ENCODE results near the gene DEFB132. TPM values are rescaled to one million over a fixed set of nuclear protein-coding genes. Genes with fewer than 3 reads are reported as not detected.
"Not testable (repeated sequence)": the region's sequence is repeated elsewhere in the genome, so short reads cannot be mapped to it uniquely, and the experiment has no call there.

DEFB132 gene
- total RNA-seq: not detected

GRCh38 chr20:257419-257818 is at the start of gene DEFB132:
Gene DEFB132, plus strand, starts transcription at chr20:257724. Its CDS starts 55 bp downstream, at chr20:257779.
- DNase-seq: no peak

- DNase-seq: no peak
Measured at GRCh38 chr20:208942-209566, 48.5 kb upstream of the DEFB132 start.

DNA sequence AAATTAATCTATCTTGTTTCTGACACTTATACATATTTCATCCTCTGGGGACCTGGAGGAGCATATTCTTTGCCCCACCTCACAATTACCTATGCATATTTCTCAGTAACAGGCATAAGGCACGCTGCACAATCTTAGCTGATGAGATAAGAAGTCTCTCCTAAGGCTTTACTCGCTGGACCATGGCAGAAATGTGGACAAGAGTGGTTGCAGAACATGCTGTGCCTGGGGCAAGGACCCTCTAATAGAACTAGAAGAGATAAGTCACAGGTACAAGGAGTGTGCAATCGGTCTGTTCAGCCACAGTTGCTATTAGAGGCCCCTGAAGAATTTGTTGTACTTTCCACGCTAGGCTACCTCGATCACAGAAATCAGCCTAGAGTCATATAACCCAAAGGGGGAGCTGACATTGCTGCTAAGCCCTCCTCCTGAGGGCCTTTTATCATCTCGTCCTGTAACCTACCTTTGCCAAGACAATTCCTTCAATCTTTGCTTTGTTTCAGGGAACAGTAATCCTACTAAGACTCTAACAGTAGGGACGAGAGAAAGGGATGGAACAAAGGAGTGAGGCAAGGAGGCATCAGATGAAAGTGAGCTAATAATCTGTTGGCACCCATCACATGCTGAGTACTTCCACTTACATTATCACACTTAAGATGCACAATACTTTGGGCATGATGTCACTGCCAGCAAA is 46.6 kb upstream of the DEFB132 start:
- DNase-seq: no peak

- no peak for DNase-seq
Measured at GRCh38 chr20:214383-214782, 43.1 kb upstream of the DEFB132 start.

DNA sequence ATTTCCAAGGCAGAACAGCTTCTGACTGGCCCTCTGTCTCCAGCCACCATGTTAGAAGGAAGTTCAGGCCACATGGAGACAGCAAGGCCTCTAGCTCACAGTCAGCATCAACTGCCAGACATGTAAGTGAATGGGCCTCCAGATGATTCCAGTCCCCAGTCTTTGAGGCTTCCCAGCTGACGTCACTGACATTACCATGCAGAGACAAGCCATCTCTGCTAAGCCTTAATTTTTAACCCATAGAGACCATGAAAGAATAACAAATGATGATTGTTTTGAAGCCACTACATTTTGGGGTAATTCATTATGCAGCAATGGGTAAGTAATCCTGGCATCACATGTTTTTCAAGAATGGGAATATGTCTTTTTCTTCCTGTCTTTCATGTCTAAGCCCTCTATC is 41.7 kb upstream of the DEFB132 start:
- DNase-seq: no peak

DNA sequence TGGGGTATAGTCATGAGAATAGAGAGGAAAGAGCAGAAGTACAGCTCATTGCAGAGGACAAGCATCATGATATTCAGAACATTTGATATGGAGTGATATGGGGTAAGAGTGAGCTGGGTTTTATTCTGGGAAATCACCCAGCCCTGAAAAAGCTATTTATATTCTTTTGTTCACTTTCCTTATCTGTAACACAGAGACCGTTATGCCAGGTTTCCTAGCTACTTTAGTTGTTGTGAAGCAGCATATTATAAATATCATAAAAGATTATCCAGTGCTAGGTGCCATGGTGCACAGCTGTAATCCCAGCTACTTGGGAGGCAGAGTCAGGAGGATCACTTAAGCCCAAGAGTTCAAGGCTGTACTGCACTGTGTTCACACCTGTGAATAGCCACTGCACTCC is 40.3 kb upstream of the DEFB132 start:
- no peak for DNase-seq

DNA sequence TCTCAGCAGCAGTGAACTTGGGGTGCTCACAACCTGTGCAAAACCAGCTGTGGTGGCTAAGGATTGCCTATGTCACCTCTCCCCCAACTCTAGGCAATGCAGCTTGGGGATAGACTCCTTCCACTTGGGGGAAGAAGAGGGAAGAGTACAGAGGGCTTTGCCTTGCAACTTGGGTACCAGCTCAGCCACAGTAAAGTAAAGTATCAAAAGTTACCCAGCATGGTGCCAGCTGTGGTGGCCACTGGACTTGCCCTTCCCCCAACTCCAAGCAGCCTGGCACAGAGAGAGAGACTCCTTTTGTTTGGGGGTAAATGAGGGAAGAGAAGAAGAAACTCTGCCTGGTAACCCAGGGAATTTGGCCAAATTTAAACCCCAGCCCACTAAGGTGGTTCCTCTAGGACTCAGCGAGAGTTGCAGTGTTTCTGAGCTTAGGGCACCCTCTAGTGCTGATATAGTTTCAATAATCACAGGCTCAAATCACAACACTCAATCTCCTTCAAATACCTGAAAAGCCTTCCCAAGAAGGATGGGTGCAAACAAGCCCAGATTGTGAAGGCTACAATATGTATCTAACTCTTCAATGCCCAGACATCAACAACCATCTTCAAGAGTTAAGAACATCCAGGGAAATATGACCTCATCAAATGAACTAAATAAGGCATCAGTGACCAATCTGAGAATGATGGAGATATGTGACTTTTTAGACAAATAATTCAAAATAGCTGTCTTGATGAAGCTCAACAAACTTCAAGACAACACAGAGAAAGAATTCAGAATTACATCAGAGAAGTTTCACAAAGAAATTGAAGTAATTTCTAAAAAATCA is 38.0 kb upstream of the DEFB132 start:
- no peak for DNase-seq

- no peak for DNase-seq
Measured at GRCh38 chr20:221258-221830, 36.2 kb upstream of the DEFB132 start.

DNA sequence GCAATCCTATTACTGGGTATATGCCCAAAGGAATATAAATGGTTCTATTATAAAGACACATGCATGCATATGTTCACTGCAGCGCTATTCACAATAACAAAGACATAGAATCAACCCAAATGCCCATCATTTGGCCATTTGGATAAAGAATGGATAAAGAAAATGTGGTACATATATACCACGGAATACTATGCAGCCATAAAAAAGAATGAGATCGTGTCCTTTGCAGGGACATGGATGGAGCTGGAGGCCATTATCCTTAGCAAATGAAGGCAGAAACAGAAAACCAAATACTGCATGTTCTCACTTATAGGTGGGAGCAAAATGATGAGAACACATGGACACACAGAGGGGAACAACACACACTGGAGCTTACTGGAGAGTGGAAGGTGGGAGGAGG is 31.6 kb upstream of the DEFB132 start:
- DNase-seq: not testable (repeated sequence)

DNA sequence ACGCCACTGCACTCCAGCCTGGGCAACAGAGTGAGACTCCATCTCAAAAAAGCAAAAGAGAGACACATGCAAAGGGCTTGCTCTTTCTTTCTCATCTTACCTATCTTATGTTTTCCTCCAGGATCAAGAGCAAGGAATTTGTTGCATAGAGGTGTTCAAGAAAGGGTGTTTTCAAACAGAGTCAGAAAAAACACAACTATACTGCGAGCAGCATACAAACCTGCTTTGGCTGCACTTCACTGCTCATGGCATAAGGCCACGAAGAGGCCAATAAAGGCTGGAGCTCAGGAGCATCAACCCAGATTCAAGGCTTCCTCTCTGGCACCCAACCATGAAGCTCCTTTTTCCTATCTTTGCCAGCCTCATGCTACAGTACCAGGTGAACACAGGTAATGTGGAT is 30.6 kb upstream of the DEFB132 start, which contains the start of gene DEFB129:
Gene DEFB129 (plus strand): TSS at position 301 of the 400 bp plus-strand sequence. CDS start 31 bp downstream, at position 332.
- DNase-seq: no peak

GRCh38 chr20:227439-228105 is 30.0 kb upstream of the DEFB132 start:
- no peak for DNase-seq

DNA sequence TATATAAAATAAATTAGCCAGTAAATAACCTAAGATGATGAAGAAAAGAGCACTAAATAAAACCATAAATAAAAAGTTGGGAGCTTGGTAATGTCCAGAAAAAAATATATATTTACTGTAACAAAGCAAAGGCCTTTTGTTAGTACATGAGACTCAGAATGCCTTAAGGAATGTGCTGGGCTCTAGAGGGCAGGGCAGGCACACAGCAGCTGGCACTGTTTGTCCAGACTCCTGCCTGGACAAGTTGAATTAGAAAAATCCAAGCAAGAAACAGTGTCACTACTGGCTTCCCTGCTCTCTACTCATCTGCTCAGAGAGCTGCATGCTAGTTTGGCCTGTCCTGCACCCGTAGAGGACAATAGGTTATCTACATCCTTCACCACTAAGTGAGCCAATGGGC is 21.6 kb upstream of the DEFB132 start:
- no peak for DNase-seq

GRCh38 chr20:237489-237888 is 20.0 kb upstream of the DEFB132 start:
- DNase-seq: no peak

- no peak for DNase-seq
Measured at GRCh38 chr20:237929-238328, 19.6 kb upstream of the DEFB132 start.

GRCh38 chr20:242905-243304 is 14.6 kb upstream of the DEFB132 start:
- no peak for DNase-seq

- no peak for DNase-seq
Measured at GRCh38 chr20:251354-251753, 6.2 kb upstream of the DEFB132 start.

GRCh38 chr20:252801-253200 is 4.7 kb upstream of the DEFB132 start:
- no peak for DNase-seq

DNA sequence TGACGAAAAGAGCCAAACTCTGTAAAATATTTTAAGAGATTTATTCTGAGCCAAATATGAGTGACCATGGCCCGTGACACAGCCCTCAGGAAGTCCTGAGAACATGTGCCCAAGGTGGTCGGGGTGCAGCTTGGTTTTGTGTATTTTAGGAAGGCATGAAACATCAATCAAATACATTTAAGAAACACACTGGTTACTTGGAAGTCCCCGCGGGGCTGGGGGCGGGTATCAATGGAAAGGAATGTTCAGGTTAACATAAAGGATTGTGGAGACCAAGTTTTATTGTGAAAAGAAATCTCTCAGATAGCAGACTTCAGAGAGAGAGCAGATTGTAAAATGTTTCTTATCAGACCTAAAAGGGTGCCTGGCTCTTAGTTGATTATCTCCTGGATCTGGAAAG is 4.1 kb upstream of the DEFB132 start:
- DNase-seq: not testable (repeated sequence)

- no peak for DNase-seq
Measured at GRCh38 chr20:258269-258858, 840 bp downstream of the DEFB132 start.

DNA sequence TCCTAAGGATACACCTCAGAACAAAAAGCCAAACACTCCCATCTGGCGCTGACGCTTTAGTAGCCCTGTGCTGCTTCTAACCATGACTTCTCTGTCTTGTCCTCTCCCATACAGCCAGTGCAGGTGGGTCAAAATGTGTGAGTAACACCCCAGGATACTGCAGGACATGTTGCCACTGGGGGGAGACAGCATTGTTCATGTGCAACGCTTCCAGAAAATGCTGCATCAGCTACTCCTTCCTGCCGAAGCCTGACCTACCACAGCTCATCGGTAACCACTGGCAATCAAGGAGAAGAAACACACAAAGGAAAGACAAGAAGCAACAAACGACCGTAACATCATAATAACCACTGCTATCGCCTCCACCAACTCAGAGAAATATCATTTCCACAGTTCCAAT is 1.4 kb downstream of the DEFB132 start:
- no peak for DNase-seq

- DNase-seq: no peak
Measured at GRCh38 chr20:259981-260380, 2.5 kb downstream of the DEFB132 start.

GRCh38 chr20:263701-264100 is 6.2 kb downstream of the DEFB132 start:
- no peak for DNase-seq
